HG02642 (cell line): ENCODE results near the gene CD109.
"Not testable (repeated sequence)": the region's sequence is repeated elsewhere in the genome, so short reads cannot be mapped to it uniquely, and the experiment has no call there.

ENCODE experiments used
- ATAC-seq: cut with Tn5 transposase; IDR thresholded peaks from one replicate; pipeline ENCODE4 v1.9.1; 2021; ENCODE audit warnings: mild to moderate bottlenecking; ENCODE audit not compliant: unreplicated experiment, poor library complexity

Gene CD109

DNA sequence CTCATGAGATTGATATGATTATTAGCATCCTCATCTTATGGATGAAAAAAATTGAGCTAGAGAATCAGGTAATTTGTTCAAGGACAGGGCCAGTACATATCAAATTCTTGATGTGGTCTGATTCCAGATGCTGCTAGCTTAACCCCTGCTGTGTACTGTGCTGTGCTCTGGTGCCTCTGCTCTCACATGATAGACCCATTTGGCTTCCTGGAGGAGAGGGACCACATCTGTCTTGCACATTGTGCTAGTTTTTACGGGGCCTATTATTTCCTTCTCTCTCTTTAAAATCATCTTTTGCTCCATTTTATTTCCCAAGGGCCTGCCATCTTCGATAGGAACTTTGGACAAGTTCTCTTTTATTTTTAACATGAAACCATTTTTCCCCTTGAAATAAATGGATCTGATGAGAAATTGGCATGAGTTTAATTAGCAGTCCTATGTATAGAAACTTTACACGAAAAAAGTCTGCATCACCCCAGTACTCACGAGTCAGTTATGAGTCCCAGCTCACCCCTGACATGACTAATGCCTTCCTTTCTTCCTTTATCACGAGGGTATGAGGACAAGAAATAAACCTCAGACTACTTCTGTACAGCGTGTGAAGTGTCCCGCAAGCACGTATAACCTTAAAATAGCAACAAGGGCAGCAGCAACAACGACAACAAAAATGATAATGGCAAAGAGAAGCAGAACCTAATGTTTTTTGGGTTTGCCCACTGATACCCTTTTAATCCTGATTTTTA, 26.5 kb downstream of the CD109 start:
- ATAC-seq, result peak; percentile 58

- not testable (repeated sequence) for ATAC-seq
Observed at GRCh38 chr6:73723480-73723879, 27.5 kb downstream of the CD109 start.

DNA sequence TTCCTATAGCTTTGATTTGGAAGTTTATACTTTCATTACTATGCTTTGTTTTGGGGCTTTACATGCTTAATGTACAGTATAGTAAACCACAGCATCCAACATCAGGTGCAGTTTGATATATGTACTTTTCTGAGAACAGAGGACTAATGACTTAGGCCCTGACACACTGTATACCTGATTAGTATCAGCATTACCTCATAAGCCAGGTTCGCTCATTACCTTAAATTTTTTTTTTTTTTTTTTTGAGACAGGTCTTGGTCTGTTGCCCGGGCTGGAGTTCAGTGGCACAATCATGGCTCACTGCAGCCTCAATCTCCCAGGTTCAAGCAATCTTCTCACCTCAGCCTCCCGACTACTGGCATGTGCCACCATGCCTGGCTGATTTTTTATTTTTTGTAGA, 28.4 kb downstream of the CD109 start:
- no peak for ATAC-seq

DNA sequence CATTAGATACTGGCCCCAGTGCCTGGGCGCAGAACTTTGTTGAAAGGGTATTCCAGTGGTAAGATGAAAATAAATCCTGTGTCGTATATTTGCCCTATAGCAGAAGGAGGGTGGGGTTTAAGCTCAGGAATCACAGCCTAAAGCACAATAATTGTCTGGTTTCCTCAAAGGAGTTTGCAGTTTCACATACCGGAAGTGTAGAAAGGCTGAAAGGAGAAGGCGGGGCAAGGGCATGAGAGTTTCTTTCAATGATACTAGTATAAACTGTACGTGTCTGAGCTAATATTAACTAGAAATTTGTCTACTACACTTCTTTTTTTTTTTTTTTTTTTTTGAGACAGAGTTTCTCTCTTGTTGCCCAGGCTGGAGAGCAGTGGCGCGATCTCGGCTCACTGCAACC, 29.2 kb downstream of the CD109 start:
- peak; percentile 49 for ATAC-seq

DNA sequence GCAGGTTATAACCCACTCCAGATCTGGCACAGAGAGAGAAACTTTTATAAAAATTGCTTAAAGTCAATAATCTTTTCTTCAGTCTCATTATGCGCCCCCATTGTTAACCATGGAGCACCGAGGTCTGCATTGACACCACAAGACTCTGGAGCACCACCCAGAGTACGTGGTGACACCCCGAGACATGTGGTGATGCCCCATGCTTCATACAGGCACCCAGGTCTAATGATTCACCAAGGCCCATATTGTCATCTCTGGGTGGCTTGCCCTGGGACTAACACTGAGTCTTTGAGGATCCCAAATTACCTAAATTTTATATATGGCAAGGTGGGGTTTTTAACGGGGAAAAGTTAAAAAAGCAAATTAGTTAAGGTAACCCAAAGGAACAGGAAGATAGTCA, 31.1 kb downstream of the CD109 start:
- ATAC-seq, result no peak

- peak; percentile 70 for ATAC-seq
Observed at GRCh38 chr6:73728548-73729205, 32.7 kb downstream of the CD109 start.

DNA sequence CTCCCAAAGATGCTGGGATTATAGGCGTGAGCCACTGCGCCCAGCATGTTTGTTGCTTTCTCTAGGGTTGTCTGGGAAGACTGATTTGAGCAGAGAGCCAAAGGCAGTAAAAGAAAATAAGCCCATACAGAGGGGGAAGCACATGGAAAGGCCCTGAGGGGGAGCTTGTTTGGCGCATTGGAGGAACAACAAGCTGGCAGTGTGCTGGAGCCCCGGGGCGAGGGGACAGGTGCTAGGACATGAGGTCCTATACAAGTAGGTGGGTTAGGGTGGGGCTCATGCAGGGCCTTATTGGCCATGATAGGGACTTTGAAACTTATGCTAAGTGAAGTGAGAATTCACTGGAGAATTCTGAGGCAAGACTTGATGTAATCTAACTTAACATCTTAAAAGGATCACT, 35.3 kb downstream of the CD109 start:
- ATAC-seq, result no peak

DNA sequence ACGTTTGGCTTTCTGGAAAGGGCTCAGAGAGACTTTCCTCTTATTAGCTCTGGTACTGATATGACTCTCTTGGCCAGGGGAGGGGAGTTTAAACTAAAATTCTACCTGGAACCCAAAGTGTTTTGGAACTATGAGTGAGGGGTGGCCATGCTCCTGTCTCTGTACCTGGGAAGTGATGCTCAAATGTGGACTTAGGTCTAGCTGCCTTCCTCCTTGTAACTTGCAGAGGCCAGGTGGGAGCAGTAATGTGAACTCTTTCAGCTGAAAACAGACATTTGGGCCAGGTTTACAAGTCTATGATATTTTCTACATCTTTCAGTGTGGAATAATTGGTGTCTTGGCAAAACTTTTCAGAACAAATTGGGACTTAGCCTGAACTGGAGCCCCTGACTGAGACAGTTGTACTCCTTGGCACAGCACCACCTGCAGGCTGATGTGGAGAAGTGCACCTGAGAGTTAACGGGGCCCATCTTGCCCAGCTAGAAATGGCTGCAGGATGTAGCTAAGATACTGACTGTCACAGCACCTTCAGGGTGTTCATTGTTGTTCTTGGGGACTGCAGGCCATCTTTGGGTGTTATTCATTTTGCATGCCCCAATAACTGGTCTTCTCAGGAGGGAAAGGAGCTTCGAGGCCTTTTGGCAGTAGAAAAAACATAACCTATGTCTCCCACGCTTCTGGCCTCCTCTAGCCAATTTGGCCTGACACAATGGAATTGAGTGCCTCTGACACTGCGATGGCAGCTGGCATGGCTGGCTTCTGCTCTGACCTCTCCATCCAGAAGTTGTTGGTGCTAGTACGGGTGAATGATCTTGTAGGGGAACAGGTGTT, 37.1 kb downstream of the CD109 start:
- ATAC-seq, result peak; percentile 81

GRCh38 chr6:73733791-73734190, 37.8 kb downstream of the CD109 start:
- ATAC-seq, result no peak

DNA sequence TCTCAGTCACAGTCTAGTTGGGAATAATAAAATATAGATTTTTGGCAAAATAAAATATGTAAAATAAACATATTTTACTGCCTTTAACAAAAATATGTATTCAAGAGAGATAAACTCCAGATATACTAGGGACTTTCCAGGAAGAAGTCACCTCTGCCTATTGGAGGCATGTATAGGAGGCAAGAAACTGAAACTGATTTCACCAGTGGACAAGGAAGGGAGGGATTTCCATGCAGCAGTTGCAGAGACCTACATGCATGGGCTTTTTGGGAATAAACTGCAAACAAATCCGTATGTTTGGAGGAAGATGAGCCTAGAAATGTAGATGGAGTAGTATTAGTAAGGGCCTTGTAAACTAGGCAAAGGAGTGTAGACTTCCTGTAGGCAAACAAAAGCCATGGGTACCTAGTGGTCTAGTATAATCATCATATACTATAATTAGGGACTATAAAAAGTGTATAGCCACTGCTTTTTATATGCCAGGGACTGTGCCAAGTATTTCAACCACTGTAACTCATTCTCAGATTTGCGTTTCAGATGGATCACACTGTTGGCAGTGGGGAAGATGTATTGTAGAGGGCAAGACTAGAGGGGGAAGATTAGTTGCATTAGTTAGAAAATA, 38.9 kb downstream of the CD109 start:
- ATAC-seq, result no peak

- no peak for ATAC-seq
Observed at GRCh38 chr6:73738367-73739028, 42.5 kb downstream of the CD109 start.

DNA sequence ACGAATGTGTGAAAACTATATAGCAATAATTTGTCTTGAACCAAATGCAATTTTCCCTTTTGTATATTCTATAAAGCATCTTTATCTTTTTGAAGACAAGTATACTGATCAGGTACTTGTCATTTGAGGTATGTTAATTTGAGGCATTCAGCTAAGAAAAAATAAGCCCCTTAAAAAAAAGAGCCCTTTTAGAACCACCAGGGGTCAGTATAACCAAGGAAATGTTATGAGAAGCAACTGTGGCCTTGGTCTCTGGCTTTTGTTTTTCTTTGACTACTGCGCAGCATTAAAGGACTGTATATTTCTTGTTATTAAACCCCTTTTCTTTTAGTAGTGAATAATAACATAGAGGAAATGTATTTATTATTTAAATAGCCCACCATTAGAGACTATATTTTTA, 43.1 kb downstream of the CD109 start:
- ATAC-seq, result peak; percentile 69

GRCh38 chr6:73742433-73742832, 46.4 kb downstream of the CD109 start:
- no peak for ATAC-seq

- no peak for ATAC-seq
Observed at GRCh38 chr6:73743081-73743480, 47.1 kb downstream of the CD109 start.

- no peak for ATAC-seq
Observed at GRCh38 chr6:73743556-73743955, 47.6 kb downstream of the CD109 start.

GRCh38 chr6:73746787-73747186, 50.8 kb downstream of the CD109 start:
- ATAC-seq, result no peak

DNA sequence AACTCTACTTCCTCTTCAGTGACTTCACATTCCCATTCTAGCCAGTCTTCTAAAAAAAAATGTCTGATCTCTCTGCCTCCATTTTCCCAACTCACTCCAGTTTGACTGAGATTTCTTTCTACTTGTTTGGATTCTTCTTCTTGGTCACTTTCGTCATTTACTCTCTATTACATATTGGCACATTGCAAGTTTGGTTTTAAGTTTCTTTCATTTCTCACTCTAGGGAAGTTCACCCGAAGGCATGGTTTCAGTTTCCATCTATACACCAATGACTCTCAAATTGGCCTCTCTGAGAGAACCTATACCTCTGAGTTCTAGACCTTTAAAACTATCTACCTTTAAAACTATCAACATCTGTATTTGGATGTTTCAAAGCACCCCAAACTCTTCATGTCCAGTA, 51.3 kb downstream of the CD109 start:
- ATAC-seq, result peak; percentile 99

GRCh38 chr6:73752943-73753342, 56.9 kb downstream of the CD109 start:
- ATAC-seq, result no peak

- no peak for ATAC-seq
Observed at GRCh38 chr6:73766040-73766439, 70.0 kb downstream of the CD109 start.

DNA sequence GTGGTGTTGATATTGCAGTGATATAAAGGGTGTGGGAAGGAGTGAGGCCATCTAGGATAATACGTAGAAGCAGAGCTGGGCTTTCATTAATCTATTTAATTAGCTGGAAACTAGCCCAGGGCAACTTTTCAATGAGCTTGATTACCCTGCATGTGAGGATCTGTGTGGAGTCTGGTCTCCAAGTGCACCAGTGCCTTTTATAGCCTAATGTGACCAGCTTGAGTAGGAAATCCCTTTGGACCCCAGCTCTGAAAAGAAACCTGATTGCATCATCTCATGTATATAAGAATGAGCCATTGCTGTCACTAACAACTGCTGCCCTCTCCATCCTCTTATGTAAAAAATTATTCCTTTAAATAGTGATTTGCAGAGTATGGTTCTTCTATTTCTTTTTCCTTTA, 72.6 kb downstream of the CD109 start:
- no peak for ATAC-seq
